HCT116 (cell line): ENCODE results near the gene PAX5.

Experiments
- EGR1 ChIP-seq: IDR thresholded peaks from 2 replicates; pipeline ENCODE4 v1.6.1; 2012; ENCODE audit warnings: low read depth
- EZH2 ChIP-seq: fragments of 200-600 bp; sonication (generic); IDR thresholded peaks from 2 replicates; pipeline ENCODE4 v1.6.1; 2017; ENCODE audit warnings: antibody characterized with exemption, mixed run types
- FOSL1 ChIP-seq: IDR thresholded peaks from 2 replicates; pipeline ENCODE4 v1.6.1; 2012; ENCODE audit warnings: low read depth
- JUND ChIP-seq: IDR thresholded peaks from 2 replicates; pipeline ENCODE4 v1.6.1; 2012
- MAX ChIP-seq: IDR thresholded peaks from 2 replicates; pipeline ENCODE4 v1.6.1; 2012
- POLR2A ChIP-seq: IDR thresholded peaks from 2 replicates; pipeline ENCODE4 v1.7.0; 2011; ENCODE audit warnings: borderline replicate concordance; ENCODE audit not compliant: insufficient read depth, insufficient read length; ENCODE audit errors: extremely low read depth
- POLR2AphosphoS5 ChIP-seq: IDR thresholded peaks from 2 replicates; pipeline ENCODE4 v1.6.1; 2011; ENCODE audit warnings: mild to moderate bottlenecking, low read depth, low read length, moderate library complexity
- RAD21 ChIP-seq: IDR thresholded peaks from 2 replicates; pipeline ENCODE4 v1.6.1; 2012; ENCODE audit warnings: low read depth, mild to moderate bottlenecking
- SIN3A ChIP-seq: IDR thresholded peaks from 2 replicates; pipeline ENCODE4 v1.6.1; 2012; ENCODE audit warnings: low read depth
- SP1 ChIP-seq: IDR thresholded peaks from 2 replicates; pipeline ENCODE4 v1.6.1; 2012; ENCODE audit warnings: low read depth
- ZNF274 ChIP-seq: fragments of 200-500 bp; sonication (Bioruptor generic); IDR thresholded peaks from 2 replicates; pipeline ENCODE4 v1.6.1; 2014; ENCODE audit warnings: mild to moderate bottlenecking, low read depth, low read length, inconsistent platforms
- TF ChIP-seq, protein P1 (sequence below), 3 experiments: fragments of 200-600 bp in 1 of 3; sonication (generic) in 1 of 3; IDR thresholded peaks in 2 of 3; conservative IDR thresholded peaks in 1 of 3; 2 replicates each; pipeline ENCODE4 v1.5.1; 2012 to 2017; ENCODE audit warnings: low read depth in 2 of 3, low read length in 2 of 3, antibody characterized with exemption in 1 of 3, borderline replicate concordance in 1 of 3, control low read depth in 1 of 3, mild to moderate bottlenecking in 1 of 3, mixed read lengths in 1 of 3, mixed run types in 1 of 3, moderate library complexity in 1 of 3; ENCODE audit not compliant: insufficient read depth in 1 of 3
- TF ChIP-seq, protein P2 (sequence below): IDR thresholded peaks from 2 replicates; pipeline ENCODE4 v1.6.1; 2011; ENCODE audit warnings: mild to moderate bottlenecking, low read length, moderate library complexity; ENCODE audit not compliant: insufficient replicate concordance; ENCODE audit errors: extremely low read depth

DNA sequence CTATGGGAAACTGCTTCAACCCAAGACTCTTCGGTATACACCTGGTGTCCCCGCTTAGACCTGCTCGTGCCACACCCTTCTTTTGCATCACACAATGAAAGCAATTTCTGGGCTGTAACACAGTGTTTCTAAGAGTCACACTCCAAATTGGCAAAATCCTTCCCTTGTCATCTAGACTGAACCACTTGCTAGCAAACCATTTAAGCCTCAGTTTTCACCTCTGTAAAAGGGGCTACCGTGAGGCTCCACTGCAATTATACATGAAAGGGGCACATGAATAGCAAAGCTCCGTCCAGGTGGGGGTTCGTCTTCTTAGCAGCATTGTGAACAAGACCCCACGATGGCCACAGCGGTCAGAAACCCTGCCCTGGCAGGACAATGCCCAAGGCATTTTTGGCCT is 166.8 kb downstream of the PAX5 start:
- TF ChIP-seq EZH2 (no peak), ZNF274 (no peak), EGR1 (no peak), SP1 (no peak), RAD21 (no peak), POLR2AphosphoS5 (no peak), FOSL1 (no peak), MAX (no peak), POLR2A (no peak), JUND (no peak), SIN3A (no peak)
- TF ChIP-seq, protein P1, sequence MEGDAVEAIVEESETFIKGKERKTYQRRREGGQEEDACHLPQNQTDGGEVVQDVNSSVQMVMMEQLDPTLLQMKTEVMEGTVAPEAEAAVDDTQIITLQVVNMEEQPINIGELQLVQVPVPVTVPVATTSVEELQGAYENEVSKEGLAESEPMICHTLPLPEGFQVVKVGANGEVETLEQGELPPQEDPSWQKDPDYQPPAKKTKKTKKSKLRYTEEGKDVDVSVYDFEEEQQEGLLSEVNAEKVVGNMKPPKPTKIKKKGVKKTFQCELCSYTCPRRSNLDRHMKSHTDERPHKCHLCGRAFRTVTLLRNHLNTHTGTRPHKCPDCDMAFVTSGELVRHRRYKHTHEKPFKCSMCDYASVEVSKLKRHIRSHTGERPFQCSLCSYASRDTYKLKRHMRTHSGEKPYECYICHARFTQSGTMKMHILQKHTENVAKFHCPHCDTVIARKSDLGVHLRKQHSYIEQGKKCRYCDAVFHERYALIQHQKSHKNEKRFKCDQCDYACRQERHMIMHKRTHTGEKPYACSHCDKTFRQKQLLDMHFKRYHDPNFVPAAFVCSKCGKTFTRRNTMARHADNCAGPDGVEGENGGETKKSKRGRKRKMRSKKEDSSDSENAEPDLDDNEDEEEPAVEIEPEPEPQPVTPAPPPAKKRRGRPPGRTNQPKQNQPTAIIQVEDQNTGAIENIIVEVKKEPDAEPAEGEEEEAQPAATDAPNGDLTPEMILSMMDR (IDR thresholded peaks at IDR 0.05 in 2 of 3, conservative IDR thresholded peaks at IDR 0.05 in 1 of 3; ENCODE audit: borderline replicate concordance in 1 of 3, insufficient read depth in 1 of 3, low read depth in 2 of 3, low read length in 2 of 3): no peak
- TF ChIP-seq, protein P2, sequence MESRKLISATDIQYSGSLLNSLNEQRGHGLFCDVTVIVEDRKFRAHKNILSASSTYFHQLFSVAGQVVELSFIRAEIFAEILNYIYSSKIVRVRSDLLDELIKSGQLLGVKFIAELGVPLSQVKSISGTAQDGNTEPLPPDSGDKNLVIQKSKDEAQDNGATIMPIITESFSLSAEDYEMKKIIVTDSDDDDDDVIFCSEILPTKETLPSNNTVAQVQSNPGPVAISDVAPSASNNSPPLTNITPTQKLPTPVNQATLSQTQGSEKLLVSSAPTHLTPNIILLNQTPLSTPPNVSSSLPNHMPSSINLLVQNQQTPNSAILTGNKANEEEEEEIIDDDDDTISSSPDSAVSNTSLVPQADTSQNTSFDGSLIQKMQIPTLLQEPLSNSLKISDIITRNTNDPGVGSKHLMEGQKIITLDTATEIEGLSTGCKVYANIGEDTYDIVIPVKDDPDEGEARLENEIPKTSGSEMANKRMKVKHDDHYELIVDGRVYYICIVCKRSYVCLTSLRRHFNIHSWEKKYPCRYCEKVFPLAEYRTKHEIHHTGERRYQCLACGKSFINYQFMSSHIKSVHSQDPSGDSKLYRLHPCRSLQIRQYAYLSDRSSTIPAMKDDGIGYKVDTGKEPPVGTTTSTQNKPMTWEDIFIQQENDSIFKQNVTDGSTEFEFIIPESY: no peak
